Gastroesophageal sphincter (tissue), 3 donors: Measurements from ENCODE around the gene CFAP99.

ENCODE experiments used
- EP300 ChIP-seq: sonication (generic); formaldehyde crosslinking; IDR thresholded peaks from one replicate; pipeline ENCODE4 v1.6.1; 2017; ENCODE audit warnings: antibody characterized with exemption, mild to moderate bottlenecking
- POLR2A ChIP-seq, 2 donors: fragments of 450-650 bp; IDR thresholded peaks; one replicate each; pipeline ENCODE4 v1.6.1; 2017; ENCODE audit warnings: antibody characterized with exemption in 2 of 2, mild to moderate bottlenecking in 2 of 2, moderate library complexity in 1 of 2
- POLR2AphosphoS5 ChIP-seq: sonication (generic); formaldehyde crosslinking; IDR thresholded peaks from one replicate; pipeline ENCODE4 v1.6.1; 2017; ENCODE audit warnings: antibody characterized with exemption
- TF ChIP-seq, protein P1 (sequence below), 4 experiments: fragments of 200-600 bp in 2 of 4; fragments of 450-650 bp in 2 of 4; sonication (generic) in 1 of 4; IDR thresholded peaks; one replicate each; pipeline ENCODE4 v1.5.1; 2017 to 2019; ENCODE audit warnings: antibody characterized with exemption in 4 of 4, mild to moderate bottlenecking in 2 of 4, moderate library complexity in 2 of 4

DNA sequence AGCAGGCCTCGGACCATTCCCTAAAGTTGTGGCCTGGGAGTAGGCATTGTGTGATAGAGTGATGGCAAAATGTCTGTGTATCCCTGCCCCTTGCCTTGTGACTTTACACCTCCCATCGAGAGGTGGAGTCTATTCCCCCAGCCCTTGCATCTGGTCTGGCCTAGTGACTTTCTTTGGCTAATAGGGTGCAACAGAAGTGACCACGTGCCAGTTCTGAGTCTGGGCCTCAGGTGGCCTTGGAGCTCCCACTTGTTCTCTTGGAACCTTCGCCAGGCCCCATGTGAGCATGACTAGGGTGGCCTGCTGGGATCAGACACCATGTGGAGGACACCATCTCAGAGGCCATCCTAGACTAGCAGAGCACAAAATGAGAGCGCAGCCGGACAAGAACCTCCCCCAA is 46.3 kb downstream of the CFAP99 start:
- TF ChIP-seq EP300 (no peak), POLR2A (IDR thresholded peaks at IDR 0.05) (no peak), POLR2AphosphoS5 (no peak)
- TF ChIP-seq, protein P1, sequence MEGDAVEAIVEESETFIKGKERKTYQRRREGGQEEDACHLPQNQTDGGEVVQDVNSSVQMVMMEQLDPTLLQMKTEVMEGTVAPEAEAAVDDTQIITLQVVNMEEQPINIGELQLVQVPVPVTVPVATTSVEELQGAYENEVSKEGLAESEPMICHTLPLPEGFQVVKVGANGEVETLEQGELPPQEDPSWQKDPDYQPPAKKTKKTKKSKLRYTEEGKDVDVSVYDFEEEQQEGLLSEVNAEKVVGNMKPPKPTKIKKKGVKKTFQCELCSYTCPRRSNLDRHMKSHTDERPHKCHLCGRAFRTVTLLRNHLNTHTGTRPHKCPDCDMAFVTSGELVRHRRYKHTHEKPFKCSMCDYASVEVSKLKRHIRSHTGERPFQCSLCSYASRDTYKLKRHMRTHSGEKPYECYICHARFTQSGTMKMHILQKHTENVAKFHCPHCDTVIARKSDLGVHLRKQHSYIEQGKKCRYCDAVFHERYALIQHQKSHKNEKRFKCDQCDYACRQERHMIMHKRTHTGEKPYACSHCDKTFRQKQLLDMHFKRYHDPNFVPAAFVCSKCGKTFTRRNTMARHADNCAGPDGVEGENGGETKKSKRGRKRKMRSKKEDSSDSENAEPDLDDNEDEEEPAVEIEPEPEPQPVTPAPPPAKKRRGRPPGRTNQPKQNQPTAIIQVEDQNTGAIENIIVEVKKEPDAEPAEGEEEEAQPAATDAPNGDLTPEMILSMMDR (IDR thresholded peaks at IDR 0.05), result no peak
